HepG2 (cell line): ENCODE measurements around the gene CXXC5. TPM values are rescaled to one million over a fixed set of nuclear protein-coding genes. Genes with fewer than 3 reads are reported as not detected.

ENCODE experiments used
- ATAC-seq: fragments of 200-7000 bp; cut with Tn5 transposase; 3 replicates; pipeline ENCODE4 v1.9.1; 2020; ENCODE audit warnings: mild to moderate bottlenecking, moderate library complexity
- BruUV-seq: library from RNA; stranded (reverse); fragments of 400-500 nt; replicated peaks from 2 replicates; lab custom pipeline; 2021; lab: Mats Ljungman, UMichigan
- CTCF ChIA-PET: fragments of 300-600 bp; formaldehyde crosslinking; extraction: SDS; loops from one replicate; lab custom pipeline; 2021; ENCODE audit warnings: low total read pairs, inconsistent platforms, low intra/inter-chr PET ratio; lab: Yijun Ruan, JAX
- POLR2A ChIA-PET: fragments of 350-600 bp; sonication (Branson Sonifier 250); formaldehyde crosslinking; loops from one replicate; lab custom pipeline; 2020; ENCODE audit warnings: antibody characterized with exemption, inconsistent platforms; lab: Yijun Ruan, JAX
- DNase-seq: peaks from one replicate; pipeline ENCODE4 v3.0.0-alpha.2; 2015; ENCODE audit warnings: low spot score
- FAIRE-seq: peaks from 3 replicates; lab custom pipeline; 2011; peaks lifted over from hg19 to GRCh38; lab: Jason Lieb, UNC
- H2AFZ ChIP-seq: one replicate; pipeline ENCODE4 v1.6.1; 2011; ENCODE audit warnings: low read length, inconsistent platforms
- H3K27ac ChIP-seq: fragments of 300-600 bp; 3 replicates; pipeline ENCODE4 v1.8.0; 2011; ENCODE audit warnings: mixed run types, mild to moderate bottlenecking, mixed read lengths, low read length, inconsistent platforms; ENCODE audit not compliant: insufficient read depth; ENCODE audit errors: extremely low read length
- H3K27me3 ChIP-seq, 2 experiments: fragments of 200-600 bp in 1 of 2; 2 replicates in 1 of 2; 3 replicates in 1 of 2; pipeline versions ENCODE4 v1.6.0 to v1.8.0; 2011; ENCODE audit warnings: low read length in 2 of 2, mild to moderate bottlenecking in 2 of 2, moderate library complexity in 2 of 2, inconsistent platforms in 1 of 2; ENCODE audit not compliant: insufficient read depth in 2 of 2, control insufficient read depth in 1 of 2
- H3K36me3 ChIP-seq, 2 experiments: fragments of 200-600 bp in 1 of 2; replicated peaks in 1 of 2; 2 replicates in 1 of 2; 3 replicates in 1 of 2; pipeline versions ENCODE4 v1.5.1 to v1.8.0; 2011; ENCODE audit warnings: low read length in 2 of 2, inconsistent platforms in 1 of 2; ENCODE audit not compliant: insufficient read depth in 2 of 2, control insufficient read depth in 1 of 2
- H3K4me1 ChIP-seq: 2 replicates; pipeline ENCODE4 v1.5.1; 2012; ENCODE audit warnings: low read length, inconsistent platforms; ENCODE audit not compliant: insufficient read depth
- H3K4me2 ChIP-seq: 2 replicates; pipeline ENCODE4 v1.6.0; 2011; ENCODE audit warnings: low read depth, low read length, inconsistent platforms
- H3K4me3 ChIP-seq, 3 experiments: fragments of 200-600 bp in 1 of 3; sonication (generic), shearing (Covaris generic) in 1 of 3; replicated peaks in 1 of 3; 2 replicates each; pipeline ENCODE4 v1.5.1; 2011 to 2016; ENCODE audit warnings: low read length in 3 of 3, inconsistent platforms in 2 of 3, low read depth in 2 of 3, mild to moderate bottlenecking in 2 of 3, control low read depth in 1 of 3, mixed read lengths in 1 of 3; ENCODE audit not compliant: insufficient read depth in 1 of 3
- H3K79me2 ChIP-seq: one replicate; pipeline ENCODE4 v1.6.1; 2011; ENCODE audit warnings: low read length, inconsistent platforms; ENCODE audit not compliant: insufficient read depth
- H3K9ac ChIP-seq: 2 replicates; pipeline ENCODE4 v1.6.0; 2011; ENCODE audit warnings: mild to moderate bottlenecking, low read depth, low read length, inconsistent platforms; ENCODE audit not compliant: insufficient read depth
- H3K9me3 ChIP-seq: 2 replicates; pipeline ENCODE4 v1.5.1; 2012; ENCODE audit warnings: mild to moderate bottlenecking, low read length
- H4K20me1 ChIP-seq: 2 replicates; pipeline ENCODE4 v1.6.0; 2011; ENCODE audit warnings: inconsistent platforms, mild to moderate bottlenecking, low read length, moderate library complexity; ENCODE audit not compliant: insufficient read depth
- CEBPG ChIP-seq: IDR thresholded peaks from 2 replicates; pipeline ENCODE4 v1.6.1; 2016
- FOXC1 ChIP-seq: sonication (generic); formaldehyde crosslinking; IDR thresholded peaks from 2 replicates; pipeline ENCODE4 v1.8.0; 2022; ENCODE audit warnings: mild to moderate bottlenecking, missing genetic modification reagents, borderline replicate concordance
- NR2F2 ChIP-seq: IDR thresholded peaks from 2 replicates; pipeline ENCODE4 v1.6.1; 2012; ENCODE audit warnings: low read depth, inconsistent platforms, borderline replicate concordance
- SETDB1 ChIP-seq: sonication (generic); formaldehyde crosslinking; IDR thresholded peaks from 2 replicates; pipeline ENCODE4 v1.5.1; 2020; ENCODE audit warnings: missing genetic modification reagents, mild to moderate bottlenecking, borderline replicate concordance
- SOX6 ChIP-seq, 2 experiments: fragments of 450-650 bp in 1 of 2; sonication (generic) in 1 of 2; formaldehyde crosslinking in 1 of 2; IDR thresholded peaks; 2 replicates each; pipeline versions ENCODE4 v1.4.0 to v1.6.1; 2017 to 2020; ENCODE audit warnings: antibody characterized with exemption in 1 of 2, mild to moderate bottlenecking in 1 of 2, missing genetic modification reagents in 1 of 2
- SRSF9 ChIP-seq: fragments of 200-400 bp; formaldehyde crosslinking; IDR thresholded peaks from 2 replicates; pipeline ENCODE4 v1.6.1; 2018; ENCODE audit warnings: borderline replicate concordance, mild to moderate bottlenecking, low read depth, low read length; ENCODE audit not compliant: insufficient read depth, poor library complexity, severe bottlenecking
- ZNF224 ChIP-seq: sonication (generic); formaldehyde crosslinking; IDR thresholded peaks from 2 replicates; pipeline ENCODE4 v1.5.0; 2020; ENCODE audit warnings: mild to moderate bottlenecking, missing genetic modification reagents
- ZNF552 ChIP-seq: sonication (generic); formaldehyde crosslinking; IDR thresholded peaks from 2 replicates; pipeline ENCODE4 v1.9.0; 2022; ENCODE audit warnings: missing genetic modification reagents, mild to moderate bottlenecking, borderline replicate concordance
- WGBS: methylation state at CpG from one replicate; pipeline ENCODE4 v1.1.6; 2017; ENCODE audit warnings: low lambda C conversion rate; 5-methylcytosine and 5-hydroxymethylcytosine counted together
- in situ Hi-C: cut with HindIII; loops from 2 replicates; pipeline ENCODE4 v1.10.0; 2017; ENCODE audit warnings: low pct_unique_long_range_greater_than_20kb; ENCODE audit not compliant: extremely low pct_ligation_motif_present
- intact Hi-C: fragments of 100-400 bp; cut with micrococcal nuclease; formaldehyde crosslinking; loops from one replicate; pipeline ENCODE4 v1.10.0; 2022; ENCODE audit not compliant: unreplicated experiment
- polyA plus RNA-seq, 8 experiments: library from polyadenylated mRNA; depleted of rRNA in 3 of 8; stranded (reverse) in 7 of 8; unstranded in 1 of 8; fragments of >200 nt; fragmentation: Illumina TruSeq in 4 of 8; extraction: Trizol in 4 of 8; gene quantifications; 2 replicates each; pipeline versions ENCODE4 v1.2.1 to v1.2.3, GENCODE V29; 2011 to 2016; ENCODE audit warnings: low read depth in 4 of 8, missing spikeins in 1 of 8, mixed read lengths in 1 of 8; ENCODE audit not compliant: insufficient read depth in 1 of 8
- total RNA-seq, 5 experiments: library from RNA; depleted of rRNA; stranded (reverse); fragments of >200 nt; fragmentation: Illumina TruSeq; extraction: Trizol; gene quantifications; 2 replicates each; pipeline ENCODE4 v1.2.3, GENCODE V29; 2016; ENCODE audit warnings: low read depth in 1 of 5
- TF ChIP-seq, protein P1 (sequence below): sonication (generic); formaldehyde crosslinking; IDR thresholded peaks from 2 replicates; pipeline ENCODE4 v1.5.1; 2020; ENCODE audit warnings: missing genetic modification reagents, mild to moderate bottlenecking, borderline replicate concordance
- TF ChIP-seq, protein P2 (sequence below): fragments of 450-650 bp; IDR thresholded peaks from 2 replicates; pipeline ENCODE4 v1.6.1; 2016
- TF ChIP-seq, protein P3 (sequence below): sonication (generic); formaldehyde crosslinking; IDR thresholded peaks from 2 replicates; pipeline ENCODE4 v1.8.1; 2023; ENCODE audit warnings: mild to moderate bottlenecking, missing genetic modification reagents, borderline replicate concordance
- TF ChIP-seq, protein P4 (sequence below): sonication (generic); formaldehyde crosslinking; IDR thresholded peaks from 2 replicates; pipeline ENCODE4 v1.5.0; 2020; ENCODE audit warnings: mild to moderate bottlenecking, low read depth, missing genetic modification reagents, borderline replicate concordance
- TF ChIP-seq, protein P5 (sequence below), 2 experiments: sonication (generic) in 1 of 2; formaldehyde crosslinking in 1 of 2; IDR thresholded peaks; 2 replicates each; pipeline versions ENCODE4 v1.5.1 to v1.6.1; 2011 to 2020; ENCODE audit warnings: borderline replicate concordance in 1 of 2, low read depth in 1 of 2, low read length in 1 of 2, mild to moderate bottlenecking in 1 of 2, missing genetic modification reagents in 1 of 2, moderate library complexity in 1 of 2

CXXC5 gene
- total and polyA plus RNA-seq, 2 of the 13 experiments (the other 11 are each of a cell fraction or from before 2014, with no cell fraction given), result 32.3 to 33.0 TPM

DNA sequence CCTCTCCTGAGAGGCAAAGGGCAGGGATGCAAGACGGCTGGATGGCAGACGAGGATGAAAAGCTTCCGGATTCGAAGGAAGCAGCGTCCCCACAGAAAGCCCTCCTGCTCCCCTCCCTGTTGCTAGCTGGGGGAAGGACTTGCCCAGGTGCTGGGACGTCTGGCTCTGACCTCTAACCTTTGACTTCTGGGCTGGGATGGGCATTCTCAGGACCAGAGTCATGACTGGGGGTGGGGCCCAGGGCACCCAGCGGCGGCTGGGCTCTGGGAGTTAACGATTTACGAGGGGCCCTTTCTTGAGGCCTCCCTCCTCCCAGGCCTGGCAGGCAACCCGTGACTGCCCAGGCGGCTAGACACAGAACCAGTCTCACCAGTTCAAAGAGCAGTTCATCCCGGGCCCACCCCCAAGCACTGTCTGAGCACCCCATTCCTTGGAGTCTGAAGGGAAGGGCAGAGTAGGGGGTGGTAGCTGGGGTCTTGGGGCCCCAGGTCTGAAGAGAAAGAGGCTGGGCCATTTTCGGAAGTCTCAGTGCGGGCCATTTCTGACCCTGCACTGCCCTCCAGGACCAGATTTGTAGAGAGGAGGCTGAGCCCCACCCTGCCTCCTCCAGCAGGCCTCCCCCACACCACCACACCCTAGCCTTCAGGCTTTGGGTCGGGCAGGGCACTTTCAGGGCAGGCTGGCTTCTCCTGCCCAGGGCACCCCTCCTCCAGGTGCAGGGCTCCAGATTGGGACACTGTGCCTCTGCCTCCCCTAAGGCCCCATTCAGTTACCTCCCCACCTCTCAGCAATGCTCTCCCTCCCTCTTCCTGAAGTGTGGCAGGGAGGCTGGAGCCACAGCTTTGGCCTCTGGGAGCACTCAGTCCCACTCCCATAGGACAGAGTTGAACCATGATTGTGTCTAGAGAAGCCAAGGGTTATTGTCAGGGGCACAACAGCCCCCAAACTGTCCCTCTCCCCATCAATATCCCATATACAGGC, 5.0 kb upstream of the CXXC5 start:
- Histone ChIP-seq H3K4me2 (peak overlapping the region; percentile 86), H3K27me3 (no peaks in the 10 kb centered on the region), H3K4me3 (peak overlapping the region; percentile 24 to 66 (median 25)), H2AFZ (no peak overlapping the region), H3K79me2 (no peaks in the 10 kb centered on the region), H3K9me3 (no peaks in the 10 kb centered on the region), H4K20me1 (no peaks in the 10 kb centered on the region), H3K36me3 (no peaks in the 10 kb centered on the region), H3K4me1 (peaks cover 97% of the 10 kb centered on the region), H3K27ac (peak overlapping the region; percentile 55), H3K9ac (peak overlapping the region; percentile 61)
- intact Hi-C loops (no loop called here), in situ Hi-C loops (loop anchor here (25.0 kb wide), 1 partner anchor 319 kb away; no protein-coding TSS in a partner anchor)
- FAIRE-seq (peak; percentile 93), DNase-seq (peak; percentile 79), ATAC-seq (peak; percentile 69)
- CTCF ChIA-PET, result no interaction called here
- POLR2A ChIA-PET, result interaction anchor here (0.8 to 3.5 kb wide), 6 partner anchors 9 to 104 kb away, joined by 3 to 14 read pairs (median 8); no protein-coding TSS in a partner anchor
- WGBS, result 0% methylated on average over 1 of the region's 16 CpGs
- BruUV-seq, result TSS peak; percentile 70
- no peak for TF ChIP-seq SETDB1 (CRISPR knock-in tag)
- TF ChIP-seq, protein P1, sequence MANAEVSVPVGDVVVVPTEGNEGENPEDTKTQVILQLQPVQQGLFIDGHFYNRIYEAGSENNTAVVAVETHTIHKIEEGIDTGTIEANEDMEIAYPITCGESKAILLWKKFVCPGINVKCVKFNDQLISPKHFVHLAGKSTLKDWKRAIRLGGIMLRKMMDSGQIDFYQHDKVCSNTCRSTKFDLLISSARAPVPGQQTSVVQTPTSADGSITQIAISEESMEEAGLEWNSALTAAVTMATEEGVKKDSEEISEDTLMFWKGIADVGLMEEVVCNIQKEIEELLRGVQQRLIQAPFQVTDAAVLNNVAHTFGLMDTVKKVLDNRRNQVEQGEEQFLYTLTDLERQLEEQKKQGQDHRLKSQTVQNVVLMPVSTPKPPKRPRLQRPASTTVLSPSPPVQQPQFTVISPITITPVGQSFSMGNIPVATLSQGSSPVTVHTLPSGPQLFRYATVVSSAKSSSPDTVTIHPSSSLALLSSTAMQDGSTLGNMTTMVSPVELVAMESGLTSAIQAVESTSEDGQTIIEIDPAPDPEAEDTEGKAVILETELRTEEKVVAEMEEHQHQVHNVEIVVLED (CRISPR knock-in tag), result peak; percentile 15; the same call in 1 of the 2 replicates
- TF ChIP-seq SRSF9, result no peak
- TF ChIP-seq ZNF224 (CRISPR knock-in tag), result 0 out of 2 replicates have a peak, but pooled peaks have one; percentile 73
- TF ChIP-seq, protein P2, sequence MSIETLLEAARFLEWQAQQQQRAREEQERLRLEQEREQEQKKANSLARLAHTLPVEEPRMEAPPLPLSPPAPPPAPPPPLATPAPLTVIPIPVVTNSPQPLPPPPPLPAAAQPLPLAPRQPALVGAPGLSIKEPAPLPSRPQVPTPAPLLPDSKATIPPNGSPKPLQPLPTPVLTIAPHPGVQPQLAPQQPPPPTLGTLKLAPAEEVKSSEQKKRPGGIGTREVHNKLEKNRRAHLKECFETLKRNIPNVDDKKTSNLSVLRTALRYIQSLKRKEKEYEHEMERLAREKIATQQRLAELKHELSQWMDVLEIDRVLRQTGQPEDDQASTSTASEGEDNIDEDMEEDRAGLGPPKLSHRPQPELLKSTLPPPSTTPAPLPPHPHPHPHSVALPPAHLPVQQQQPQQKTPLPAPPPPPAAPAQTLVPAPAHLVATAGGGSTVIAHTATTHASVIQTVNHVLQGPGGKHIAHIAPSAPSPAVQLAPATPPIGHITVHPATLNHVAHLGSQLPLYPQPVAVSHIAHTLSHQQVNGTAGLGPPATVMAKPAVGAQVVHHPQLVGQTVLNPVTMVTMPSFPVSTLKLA, result no peak
- TF ChIP-seq, protein P3, sequence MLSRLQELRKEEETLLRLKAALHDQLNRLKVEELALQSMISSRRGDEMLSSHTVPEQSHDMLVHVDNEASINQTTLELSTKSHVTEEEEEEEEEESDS (CRISPR knock-in tag), result no peak
- no peak for TF ChIP-seq SOX6 (IDR thresholded peaks at IDR 0.05)
- peak; percentile 84 for TF ChIP-seq SOX6 (CRISPR knock-in tag; IDR thresholded peaks at IDR 0.05)
- TF ChIP-seq, protein P4, sequence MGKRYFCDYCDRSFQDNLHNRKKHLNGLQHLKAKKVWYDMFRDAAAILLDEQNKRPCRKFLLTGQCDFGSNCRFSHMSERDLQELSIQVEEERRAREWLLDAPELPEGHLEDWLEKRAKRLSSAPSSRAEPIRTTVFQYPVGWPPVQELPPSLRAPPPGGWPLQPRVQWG (CRISPR knock-in tag), result no peak
- peak; percentile 92 for TF ChIP-seq NR2F2
- TF ChIP-seq CEBPG (CRISPR knock-in tag), result no peak
- TF ChIP-seq, protein P5, sequence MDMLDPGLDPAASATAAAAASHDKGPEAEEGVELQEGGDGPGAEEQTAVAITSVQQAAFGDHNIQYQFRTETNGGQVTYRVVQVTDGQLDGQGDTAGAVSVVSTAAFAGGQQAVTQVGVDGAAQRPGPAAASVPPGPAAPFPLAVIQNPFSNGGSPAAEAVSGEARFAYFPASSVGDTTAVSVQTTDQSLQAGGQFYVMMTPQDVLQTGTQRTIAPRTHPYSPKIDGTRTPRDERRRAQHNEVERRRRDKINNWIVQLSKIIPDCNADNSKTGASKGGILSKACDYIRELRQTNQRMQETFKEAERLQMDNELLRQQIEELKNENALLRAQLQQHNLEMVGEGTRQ (IDR thresholded peaks at IDR 0.05; ENCODE audit: low read depth, low read length), result no peak
- TF ChIP-seq, protein P5 (CRISPR knock-in tag; IDR thresholded peaks at IDR 0.05; ENCODE audit: borderline replicate concordance), result 0 out of 2 replicates have a peak, but pooled peaks have one; percentile 48
- no peak; the same call in 1 of the 2 replicates for TF ChIP-seq ZNF552 (CRISPR knock-in tag)
- TF ChIP-seq FOXC1, result no peak
